Gastroesophageal sphincter (tissue), 4 donors: ENCODE measurements around the gene CYB5R2. TPM values are rescaled to one million over a fixed set of nuclear protein-coding genes. Genes with fewer than 3 reads are reported as not detected.
"Not testable (repeated sequence)": the region's sequence is repeated elsewhere in the genome, so short reads cannot be mapped to it uniquely, and the experiment has no call there.

ENCODE experiments used
- ATAC-seq: fragments of 150-250 bp; one replicate; pipeline ENCODE4 v1.9.1; 2016; ENCODE audit warnings: mild to moderate bottlenecking, moderate library complexity
- H3K27ac ChIP-seq, 4 donors: fragments of 200-600 bp; sonication (generic) in 3 of 4; 1 replicate in 3 of 4; 2 replicates in 1 of 4; pipeline ENCODE4 v1.5.1; 2016 to 2019
- H3K27me3 ChIP-seq: fragments of 200-600 bp; sonication (generic); one replicate; pipeline ENCODE4 v1.5.1; 2019
- H3K36me3 ChIP-seq, 2 donors: fragments of 200-600 bp; sonication (generic); one replicate each; pipeline ENCODE4 v1.5.1; 2019; ENCODE audit warnings: control low read depth in 1 of 2
- H3K4me1 ChIP-seq, 3 donors: fragments of 200-600 bp; sonication (generic); 1 replicate in 2 of 3; 2 replicates in 1 of 3; pipeline ENCODE4 v1.5.1; 2016 to 2019; ENCODE audit warnings: control low read depth in 2 of 3
- H3K4me3 ChIP-seq, 2 donors: fragments of 200-600 bp; sonication (generic); one replicate each; pipeline ENCODE4 v1.5.1; 2019; ENCODE audit warnings: mild to moderate bottlenecking in 1 of 2, moderate library complexity in 1 of 2
- H3K9me3 ChIP-seq, 3 donors: fragments of 200-600 bp; sonication (generic); one replicate each; pipeline ENCODE4 v1.5.1; 2017 to 2019; ENCODE audit warnings: control low read depth in 2 of 3
- EP300 ChIP-seq: sonication (generic); formaldehyde crosslinking; IDR thresholded peaks from one replicate; pipeline ENCODE4 v1.6.1; 2017; ENCODE audit warnings: antibody characterized with exemption, mild to moderate bottlenecking
- POLR2A ChIP-seq, 2 donors: fragments of 450-650 bp; IDR thresholded peaks; one replicate each; pipeline ENCODE4 v1.6.1; 2017; ENCODE audit warnings: antibody characterized with exemption in 2 of 2, mild to moderate bottlenecking in 2 of 2, moderate library complexity in 1 of 2
- POLR2AphosphoS5 ChIP-seq: sonication (generic); formaldehyde crosslinking; IDR thresholded peaks from one replicate; pipeline ENCODE4 v1.6.1; 2017; ENCODE audit warnings: antibody characterized with exemption
- WGBS, 2 donors: methylation state at CpG; one replicate each; pipeline ENCODE4 v1.1.5; 2018; ENCODE audit warnings: low coverage in 1 of 2; 5-methylcytosine and 5-hydroxymethylcytosine counted together
- total RNA-seq, 4 donors: library from RNA; depleted of rRNA; stranded (reverse); fragments of >200 nt; gene quantifications; one replicate each; pipeline ENCODE4 v1.1.0, GENCODE V29; 2016
- TF ChIP-seq, protein P1 (sequence below), 4 experiments: fragments of 200-600 bp in 2 of 4; fragments of 450-650 bp in 2 of 4; sonication (generic) in 1 of 4; IDR thresholded peaks; one replicate each; pipeline ENCODE4 v1.5.1; 2017 to 2019; ENCODE audit warnings: antibody characterized with exemption in 4 of 4, mild to moderate bottlenecking in 2 of 4, moderate library complexity in 2 of 4

The CYB5R2 gene
- total RNA-seq, 4 donors from 2014 or later: 1.2 to 4.4 (median 2.1) TPM

DNA sequence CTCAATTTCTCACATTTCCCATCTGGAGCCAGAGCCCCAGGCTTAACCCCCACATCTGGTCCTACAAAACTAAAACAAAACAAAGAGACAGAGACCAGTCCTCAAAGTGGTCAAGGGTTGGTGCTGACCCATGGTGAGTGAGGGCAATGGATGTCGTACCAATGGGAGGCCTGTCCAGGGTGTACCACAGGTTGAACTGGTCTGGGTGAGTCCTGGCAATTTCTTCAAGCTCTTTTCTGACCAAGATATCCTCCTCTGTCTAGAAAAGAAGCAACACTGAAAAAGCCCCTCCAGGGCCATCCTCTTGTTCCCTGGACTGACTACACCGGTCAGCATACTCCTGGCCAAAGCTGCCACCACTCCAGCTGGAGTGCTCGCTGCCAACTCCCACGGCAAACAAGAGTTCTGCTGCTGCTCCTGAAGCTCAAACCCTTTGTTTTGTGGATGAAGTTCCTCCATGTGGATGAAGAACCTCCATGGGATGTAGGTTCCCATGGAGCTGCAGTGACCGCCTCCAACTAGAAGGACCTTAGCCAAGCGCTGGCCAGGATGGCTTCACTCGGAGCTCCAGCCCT lies 6.9 kb downstream of the CYB5R2 start:
- H3K27me3 ChIP-seq: peaks cover 6% of the 10 kb centered on the region
- H3K9me3 ChIP-seq: peaks cover 0 to 4% (median 0%) of the 10 kb centered on the region in 3 donors
- WGBS, 2 donors: 100% methylated on average over 1 of the region's 7 CpGs; no CpG with 5 or more reads in 1 of the 2 donors
- H3K4me3 ChIP-seq: no peak overlapping the region
- H3K27ac ChIP-seq: no peak overlapping the region
- no peak for ATAC-seq
- H3K36me3 ChIP-seq: peaks cover 0 to 16% of the 10 kb centered on the region in 2 donors
- TF ChIP-seq, protein P1, sequence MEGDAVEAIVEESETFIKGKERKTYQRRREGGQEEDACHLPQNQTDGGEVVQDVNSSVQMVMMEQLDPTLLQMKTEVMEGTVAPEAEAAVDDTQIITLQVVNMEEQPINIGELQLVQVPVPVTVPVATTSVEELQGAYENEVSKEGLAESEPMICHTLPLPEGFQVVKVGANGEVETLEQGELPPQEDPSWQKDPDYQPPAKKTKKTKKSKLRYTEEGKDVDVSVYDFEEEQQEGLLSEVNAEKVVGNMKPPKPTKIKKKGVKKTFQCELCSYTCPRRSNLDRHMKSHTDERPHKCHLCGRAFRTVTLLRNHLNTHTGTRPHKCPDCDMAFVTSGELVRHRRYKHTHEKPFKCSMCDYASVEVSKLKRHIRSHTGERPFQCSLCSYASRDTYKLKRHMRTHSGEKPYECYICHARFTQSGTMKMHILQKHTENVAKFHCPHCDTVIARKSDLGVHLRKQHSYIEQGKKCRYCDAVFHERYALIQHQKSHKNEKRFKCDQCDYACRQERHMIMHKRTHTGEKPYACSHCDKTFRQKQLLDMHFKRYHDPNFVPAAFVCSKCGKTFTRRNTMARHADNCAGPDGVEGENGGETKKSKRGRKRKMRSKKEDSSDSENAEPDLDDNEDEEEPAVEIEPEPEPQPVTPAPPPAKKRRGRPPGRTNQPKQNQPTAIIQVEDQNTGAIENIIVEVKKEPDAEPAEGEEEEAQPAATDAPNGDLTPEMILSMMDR (IDR thresholded peaks at IDR 0.05): no peak
- TF ChIP-seq POLR2A (IDR thresholded peaks at IDR 0.05) (no peak), EP300 (no peak)
- no peaks in the 10 kb centered on the region for H3K4me1 ChIP-seq

DNA sequence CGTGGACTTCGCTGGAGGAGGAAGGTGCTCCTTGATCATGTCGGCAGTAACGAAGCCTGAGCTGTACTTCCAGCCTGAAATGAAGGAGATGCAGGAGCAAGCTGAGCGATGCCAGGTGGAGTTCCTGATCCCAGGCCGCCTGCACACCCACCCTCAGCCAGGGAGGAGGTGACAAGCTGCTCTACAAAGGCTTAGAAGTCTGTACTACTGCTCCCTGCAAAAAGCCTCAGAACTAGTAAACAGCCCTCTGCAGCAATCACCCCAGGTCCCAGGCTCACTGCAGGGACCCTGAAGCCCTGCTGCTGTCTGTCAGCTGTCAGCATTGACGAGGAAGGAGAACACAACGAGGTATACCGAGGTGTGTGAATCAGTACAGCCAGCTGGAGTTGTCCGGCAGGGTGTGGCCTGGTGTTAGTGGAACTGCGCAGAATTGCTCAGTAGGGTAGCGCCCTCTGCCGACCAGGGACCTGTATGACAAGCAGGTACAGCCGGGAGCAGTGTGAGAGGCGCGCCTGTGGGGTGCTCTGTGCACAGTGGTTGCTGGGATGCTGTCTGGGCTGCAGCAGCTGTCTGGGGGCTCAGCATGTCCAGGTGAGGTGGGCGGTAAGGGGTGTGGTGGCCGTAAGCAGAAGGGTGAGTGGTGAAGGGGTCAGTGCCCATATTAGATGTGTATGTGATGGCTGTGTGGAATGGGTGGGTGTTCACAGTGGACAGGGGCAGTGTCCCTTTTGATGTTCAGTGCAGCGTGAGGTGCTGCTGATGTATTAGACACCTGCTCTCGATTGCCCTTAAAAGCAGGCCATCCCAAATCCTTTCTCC lies 7.6 kb downstream of the CYB5R2 start:
- peaks cover 0 to 16% of the 10 kb centered on the region in 2 donors for H3K36me3 ChIP-seq
- TF ChIP-seq, protein P1 (IDR thresholded peaks at IDR 0.05): peak in 3 of 4 experiments; percentile 45 to 80 (median 67)
- no peak for TF ChIP-seq POLR2A (IDR thresholded peaks at IDR 0.05)
- no peak for TF ChIP-seq EP300
- no peak overlapping the region for H3K27ac ChIP-seq
- peak; percentile 85 for ATAC-seq
- WGBS, 2 donors: 44 to 55% methylated on average over 4 to 11 of the region's 20 CpGs
- H3K9me3 ChIP-seq: peaks cover 0 to 4% (median 0%) of the 10 kb centered on the region in 3 donors
- no peaks in the 10 kb centered on the region for H3K4me1 ChIP-seq
- no peaks in the 10 kb centered on the region for H3K27me3 ChIP-seq
- H3K4me3 ChIP-seq: no peak overlapping the region

DNA sequence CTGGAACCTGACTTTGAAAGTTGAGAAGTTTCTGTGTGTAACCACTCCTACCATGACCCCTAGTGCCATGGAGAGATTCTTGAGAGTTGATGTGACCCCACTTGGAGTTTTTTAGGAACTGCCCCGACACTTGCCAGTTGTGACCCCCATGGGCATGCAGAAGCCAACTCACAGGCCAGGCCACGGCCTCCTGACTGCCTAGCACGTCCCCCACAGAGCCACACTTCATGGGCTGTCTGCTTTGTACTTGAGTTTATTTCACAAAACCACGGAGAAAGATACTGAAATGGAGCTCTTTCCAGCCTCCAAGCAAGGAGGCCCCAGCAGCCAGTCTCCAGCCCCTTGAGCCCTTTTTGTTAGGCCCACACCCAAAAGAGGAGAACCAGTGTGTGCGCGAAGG lies 8.4 kb downstream of the CYB5R2 start:
- TF ChIP-seq POLR2AphosphoS5 (no peak), EP300 (no peak), POLR2A (IDR thresholded peaks at IDR 0.05) (no peak)
- TF ChIP-seq, protein P1 (IDR thresholded peaks at IDR 0.05): no peak
- no peaks in the 10 kb centered on the region for H3K4me1 ChIP-seq
- H3K4me3 ChIP-seq: no peak overlapping the region
- 75 to 100% methylated on average over 2 to 4 of the region's 6 CpGs for WGBS, 2 donors
- peaks cover 0 to 16% of the 10 kb centered on the region in 2 donors for H3K36me3 ChIP-seq
- no peak overlapping the region for H3K27ac ChIP-seq
- H3K9me3 ChIP-seq: peaks cover 0 to 4% (median 0%) of the 10 kb centered on the region in 3 donors
- no peak for ATAC-seq
- no peaks in the 10 kb centered on the region for H3K27me3 ChIP-seq

DNA sequence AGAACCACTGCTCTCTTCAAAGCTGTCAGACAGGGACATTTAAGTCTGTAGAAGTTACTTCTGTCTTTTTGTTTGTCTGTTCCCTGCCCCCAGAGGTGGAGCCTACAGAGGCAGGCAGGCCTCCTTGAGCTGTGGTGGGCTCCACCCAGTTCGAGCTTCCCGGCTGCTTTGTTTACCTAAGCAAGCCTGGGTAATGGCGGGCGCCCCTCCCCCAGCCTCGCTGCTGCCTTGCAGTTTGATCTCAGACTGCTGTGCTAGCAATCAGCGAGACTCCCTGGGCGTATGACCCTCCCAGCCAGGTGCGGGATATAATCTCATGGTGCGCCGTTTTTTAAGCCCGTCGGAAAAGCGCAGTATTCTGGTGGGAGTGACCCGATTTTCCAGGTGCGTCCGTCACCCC lies 9.8 kb downstream of the CYB5R2 start:
- H3K9me3 ChIP-seq, ATAC-seq, H3K27ac ChIP-seq, H3K4me3 ChIP-seq, H3K27me3 ChIP-seq, H3K4me1 ChIP-seq: not testable (repeated sequence)
- WGBS, 2 donors: 87% methylated on average over 3 of the region's 16 CpGs; no CpG with 5 or more reads in 1 of the 2 donors
- peaks cover 0 to 16% of the 10 kb centered on the region in 2 donors for H3K36me3 ChIP-seq

DNA sequence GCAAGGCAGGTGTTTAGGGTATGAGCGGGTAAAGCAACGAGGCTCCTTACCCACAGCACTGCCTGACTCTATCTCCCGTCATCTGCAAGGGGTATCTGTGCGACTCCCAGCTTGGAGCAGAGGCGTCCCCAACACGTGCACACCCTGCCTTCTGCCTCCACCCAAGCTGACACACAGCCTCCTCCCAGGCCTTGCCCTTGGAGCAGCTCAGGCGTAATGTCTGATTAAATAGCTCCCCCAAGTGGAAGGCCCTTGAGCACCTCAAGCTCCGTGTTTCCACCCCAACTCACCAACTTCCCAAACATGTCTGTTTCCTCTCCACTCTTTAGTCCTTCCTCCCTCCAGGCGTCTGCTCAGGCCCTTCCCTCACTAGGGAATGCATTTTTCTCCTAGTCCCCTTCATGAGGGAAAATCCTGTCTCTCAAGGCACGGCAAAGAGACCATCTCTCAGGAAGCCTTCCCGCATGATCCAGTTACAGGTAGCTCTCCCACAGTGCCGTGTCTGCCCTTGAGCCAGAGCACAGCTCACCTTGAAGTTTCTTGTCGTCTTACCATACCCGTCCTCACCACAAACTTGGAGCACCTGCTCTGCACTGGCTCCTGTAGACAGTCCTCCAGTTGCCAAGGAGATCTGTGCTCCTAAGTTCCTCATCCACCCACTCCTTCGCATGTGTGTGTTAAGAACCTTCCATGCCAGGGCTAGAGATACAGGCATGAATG lies 15.8 kb downstream of the CYB5R2 start:
- H3K4me1 ChIP-seq: no peaks in the 10 kb centered on the region
- 19 to 57% methylated on average over 4 to 14 of the region's 15 CpGs for WGBS, 2 donors
- no peaks in the 10 kb centered on the region for H3K9me3 ChIP-seq
- peak; percentile 85 for ATAC-seq
- peaks cover 0 to 38% of the 10 kb centered on the region in 2 donors for H3K36me3 ChIP-seq
- H3K4me3 ChIP-seq: no peak overlapping the region
- H3K27me3 ChIP-seq: no peaks in the 10 kb centered on the region
- no peak for TF ChIP-seq POLR2A (IDR thresholded peaks at IDR 0.05)
- TF ChIP-seq, protein P1 (IDR thresholded peaks at IDR 0.05): peak in 3 of 4 experiments; percentile 27 to 55 (median 47)
- H3K27ac ChIP-seq: peak overlapping the region in 1 of 4 donors; percentile 0
